ENCODE measurements around the gene KCNK3. TPM values are rescaled to one million over a fixed set of nuclear protein-coding genes. Genes with fewer than 3 reads are reported as not detected.

KCNK3 gene
- total RNA-seq, 3 donors from 2014 or later (not counting 1 experiment from before 2014, with no cell fraction given) = not detected

GRCh38 chr2:26735883-26736588 lies 43.5 kb downstream of the KCNK3 start:
- Mint-ChIP-seq H3K9me3 (no peaks in the 10 kb centered on the region), H3K4me1 (peaks cover 22 to 23% of the 10 kb centered on the region in 2 donors), H3K4me3 (no peak overlapping the region), H3K36me3 (no peaks in the 10 kb centered on the region), H3K27me3 (ENCODE audit: low read depth in 2 of 2) (peaks cover 9 to 19% of the 10 kb centered on the region in 2 donors), H3K27ac (no peak overlapping the region)
- Histone ChIP-seq H3K4me1 (ENCODE audit: control insufficient read depth, insufficient read depth, low read length) (peaks cover 21% of the 10 kb centered on the region), H3K9me3 (ENCODE audit: control insufficient read depth, insufficient read depth, low read length) (no peaks in the 10 kb centered on the region), H3K27ac (ENCODE audit: low read length) (no peak overlapping the region), H3K4me3 (ENCODE audit: low read length) (no peak overlapping the region), H3K27me3 (ENCODE audit: control insufficient read depth, insufficient read depth, low read length) (peaks cover 6% of the 10 kb centered on the region), H3K36me3 (ENCODE audit: control insufficient read depth, insufficient read depth, low read length) (no peaks in the 10 kb centered on the region)
- TF ChIP-seq CTCF (IDR thresholded peaks at IDR 0.05) = no peak
- peak; percentile 64 to 75 (median 72) for ATAC-seq
- no peak for DNase-seq
- intact Hi-C loops (cut with micrococcal nuclease) = no loop called here
- WGBS (ENCODE audit: insufficient coverage) = 69% methylated on average over 8 of the region's 8 CpGs

- H3K4me3 Mint-ChIP-seq = no peak overlapping the region
- peaks cover 30 to 32% of the 10 kb centered on the region in 2 donors for H3K4me1 Mint-ChIP-seq
- Histone ChIP-seq H3K9me3 (ENCODE audit: control insufficient read depth, insufficient read depth, low read length) (no peaks in the 10 kb centered on the region), H3K27ac (ENCODE audit: low read length) (no peak overlapping the region), H3K36me3 (ENCODE audit: control insufficient read depth, insufficient read depth, low read length) (no peaks in the 10 kb centered on the region), H3K27me3 (ENCODE audit: control insufficient read depth, insufficient read depth, low read length) (peaks cover 6% of the 10 kb centered on the region), H3K4me1 (ENCODE audit: control insufficient read depth, insufficient read depth, low read length) (peaks cover 33% of the 10 kb centered on the region), H3K4me3 (ENCODE audit: low read length) (no peak overlapping the region)
- intact Hi-C loops (cut with micrococcal nuclease) = no loop called here
- DNase-seq (no peak), ATAC-seq (no peak)
- H3K27me3 Mint-ChIP-seq (ENCODE audit: low read depth in 2 of 2) = peaks cover 12% of the 10 kb centered on the region in 2 donors
- WGBS (ENCODE audit: insufficient coverage) = 90% methylated on average over 4 of the region's 4 CpGs
- H3K9me3 Mint-ChIP-seq = no peaks in the 10 kb centered on the region
- no peaks in the 10 kb centered on the region for H3K36me3 Mint-ChIP-seq
- no peak overlapping the region for H3K27ac Mint-ChIP-seq
- TF ChIP-seq CTCF (IDR thresholded peaks at IDR 0.05) = no peak
Measured at GRCh38 chr2:26737221-26737620, 44.7 kb downstream of the KCNK3 start.

DNA sequence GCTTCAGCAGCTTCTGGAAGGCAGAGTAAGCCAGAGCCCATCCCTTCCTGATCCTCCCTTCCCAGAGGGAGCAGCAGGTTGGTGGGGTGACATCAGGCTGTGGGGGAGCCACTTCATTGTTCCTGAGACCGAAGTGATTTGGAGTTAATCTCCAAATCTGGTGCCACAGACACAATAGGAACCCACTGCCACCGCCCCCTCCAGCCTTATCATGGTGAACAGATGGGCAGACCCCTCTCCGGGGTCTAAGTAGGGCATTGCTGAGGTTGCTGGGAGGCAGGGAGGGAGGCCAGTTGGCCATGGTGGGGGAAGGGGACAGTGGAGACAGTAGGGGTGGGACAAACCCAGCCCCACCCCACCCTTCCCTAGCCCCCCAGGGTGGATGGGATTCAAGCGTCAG lies 46.0 kb downstream of the KCNK3 start:
- no peak overlapping the region for H3K27ac Mint-ChIP-seq

More for the DNA sequence above, 46.0 kb downstream of the KCNK3 start:
- H3K4me1 Mint-ChIP-seq = peaks cover 30 to 32% of the 10 kb centered on the region in 2 donors
- Histone ChIP-seq H3K27ac (ENCODE audit: low read length) (no peak overlapping the region), H3K27me3 (ENCODE audit: control insufficient read depth, insufficient read depth, low read length) (peaks cover 6% of the 10 kb centered on the region), H3K4me1 (ENCODE audit: control insufficient read depth, insufficient read depth, low read length) (peaks cover 33% of the 10 kb centered on the region), H3K36me3 (ENCODE audit: control insufficient read depth, insufficient read depth, low read length) (no peaks in the 10 kb centered on the region), H3K4me3 (ENCODE audit: low read length) (no peak overlapping the region), H3K9me3 (ENCODE audit: control insufficient read depth, insufficient read depth, low read length) (no peaks in the 10 kb centered on the region)
- no peak for ATAC-seq
- peaks cover 2 to 9% of the 10 kb centered on the region in 2 donors for H3K27me3 Mint-ChIP-seq (ENCODE audit: low read depth in 2 of 2)
- no peaks in the 10 kb centered on the region for H3K36me3 Mint-ChIP-seq
- no peak overlapping the region for H3K4me3 Mint-ChIP-seq
- 60% methylated on average over 4 of the region's 4 CpGs for WGBS (ENCODE audit: insufficient coverage)
- no peak for TF ChIP-seq CTCF (IDR thresholded peaks at IDR 0.05)
- no peaks in the 10 kb centered on the region for H3K9me3 Mint-ChIP-seq
- no peak for DNase-seq
- intact Hi-C loops (cut with micrococcal nuclease) = no loop called here
